Transverse colon (tissue), 4 donors: ENCODE results near the gene G6PC3. TPM values are rescaled to one million over a fixed set of nuclear protein-coding genes. Genes with fewer than 3 reads are reported as not detected.
"Not testable (repeated sequence)": the region's sequence is repeated elsewhere in the genome, so short reads cannot be mapped to it uniquely, and the experiment has no call there.

ENCODE experiments used
- DNase-seq: peaks from one replicate; pipeline ENCODE4 v3.0.0-alpha.2; 2019
- H3K27ac ChIP-seq, 4 donors: fragments of 200-600 bp; sonication (generic); 2 replicates each; pipeline ENCODE4 v1.5.1; 2016 to 2018; ENCODE audit warnings: inconsistent platforms in 4 of 4
- H3K27me3 ChIP-seq: fragments of 200-600 bp; sonication (generic); 2 replicates; pipeline ENCODE4 v1.5.1; 2017; ENCODE audit warnings: inconsistent platforms
- H3K36me3 ChIP-seq, 4 donors: fragments of 200-600 bp; sonication (generic); 2 replicates each; pipeline ENCODE4 v1.5.1; 2017 to 2019; ENCODE audit warnings: inconsistent platforms in 4 of 4
- H3K4me1 ChIP-seq, 4 donors: fragments of 200-600 bp; sonication (generic); 2 replicates each; pipeline ENCODE4 v1.5.1; 2017 to 2020; ENCODE audit warnings: inconsistent platforms in 4 of 4
- H3K4me3 ChIP-seq, 4 donors: fragments of 200-600 bp; sonication (generic); 1 replicate in 1 of 4; 2 replicates in 3 of 4; pipeline versions ENCODE4 v1.5.1 to v1.6.1; 2017 to 2019; ENCODE audit warnings: inconsistent platforms in 4 of 4
- H3K9me3 ChIP-seq, 2 donors: fragments of 200-600 bp; sonication (generic); 2 replicates each; pipeline ENCODE4 v1.5.1; 2017 to 2019; ENCODE audit warnings: inconsistent platforms in 2 of 2
- EP300 ChIP-seq: sonication (generic); formaldehyde crosslinking; IDR thresholded peaks from one replicate; pipeline ENCODE4 v1.6.1; 2017; ENCODE audit warnings: antibody characterized with exemption, low read depth
- POLR2A ChIP-seq: fragments of 450-650 bp; IDR thresholded peaks from one replicate; pipeline ENCODE4 v1.6.1; 2016; ENCODE audit warnings: antibody characterized with exemption, mild to moderate bottlenecking, moderate library complexity
- POLR2AphosphoS5 ChIP-seq, 3 donors: sonication (generic); formaldehyde crosslinking; IDR thresholded peaks; one replicate each; pipeline ENCODE4 v1.6.1; 2016; ENCODE audit warnings: antibody characterized with exemption in 3 of 3
- WGBS, 2 donors: methylation state at CpG; one replicate each; pipeline ENCODE4 v1.1.5; 2018; ENCODE audit warnings: low coverage in 1 of 2; 5-methylcytosine and 5-hydroxymethylcytosine counted together
- in situ Hi-C, 4 donors: fragments of 200-750 bp; cut with MboI; loops; one replicate each; pipeline versions ENCODE4 v1.15.0 to v1.15.1; 2017; ENCODE audit warnings: low sequenced_read_pairs in 3 of 4, low pct_ligation_motif_present in 1 of 4, low pct_unique_long_range_greater_than_20kb in 1 of 4
- intact Hi-C: fragments of 100-400 bp; cut with DNase I; formaldehyde crosslinking; loops from one replicate; pipeline ENCODE4 v1.15.1; 2023; ENCODE audit warnings: low total_unique reads
- total RNA-seq, 4 donors: library from RNA; depleted of rRNA; stranded (reverse); fragments of >200 nt; gene quantifications; one replicate each; pipeline ENCODE4 v1.1.0, GENCODE V29; 2016
- TF ChIP-seq, protein P1 (sequence below), 5 experiments: fragments of 200-600 bp in 3 of 5; fragments of 450-650 bp in 2 of 5; sonication (generic) in 3 of 5; IDR thresholded peaks; 1 replicate in 2 of 5; 2 replicates in 3 of 5; pipeline ENCODE4 v1.5.1; 2016 to 2017; ENCODE audit warnings: antibody characterized with exemption in 5 of 5, inconsistent platforms in 3 of 5, mild to moderate bottlenecking in 2 of 5, moderate library complexity in 1 of 5

Gene G6PC3
- total RNA-seq, 4 donors from 2014 or later, result 5.2 to 35.6 (median 18.5) TPM

DNA sequence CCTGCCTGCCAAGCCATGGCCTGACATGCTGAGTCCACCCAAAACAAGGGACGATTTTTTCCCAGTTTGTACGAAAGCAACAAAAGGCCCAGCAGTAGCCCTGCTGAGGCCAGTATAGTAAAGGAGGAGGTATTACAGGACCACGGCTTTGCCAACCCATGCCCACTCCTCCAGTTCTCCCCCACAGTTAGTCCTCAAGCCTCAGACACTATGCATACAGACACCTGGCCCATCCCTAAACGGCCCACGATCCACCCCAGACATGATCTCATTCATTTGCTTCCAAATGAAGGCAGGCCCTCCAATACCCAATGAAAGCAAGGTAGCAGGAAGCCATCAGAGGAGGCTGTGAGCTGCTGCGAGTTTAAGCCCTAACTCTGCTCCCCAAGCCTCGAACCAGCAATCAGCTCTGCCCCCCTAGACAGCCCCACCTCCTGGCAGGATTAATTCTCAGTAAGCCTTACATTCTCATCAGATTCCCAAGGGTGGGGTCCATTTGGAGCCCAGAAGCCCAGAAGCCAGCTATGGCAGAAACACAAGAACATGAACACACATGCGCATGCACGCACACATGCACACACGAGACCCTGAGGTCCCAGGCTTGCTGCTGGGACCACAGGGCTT is 48.0 kb downstream of the G6PC3 start:
- Histone ChIP-seq H3K36me3 (no peaks in the 10 kb centered on the region), H3K27me3 (no peaks in the 10 kb centered on the region), H3K9me3 (no peaks in the 10 kb centered on the region), H3K4me1 (peaks cover 14 to 28% (median 17%) of the 10 kb centered on the region in 4 donors), H3K4me3 (no peak overlapping the region), H3K27ac (no peak overlapping the region)
- TF ChIP-seq EP300, result no peak
- intact Hi-C loops, result no loop called here
- in situ Hi-C loops, result no loop called here
- no peak for DNase-seq
- WGBS, 2 donors, result 18 to 65% methylated on average over 2 to 10 of the region's 10 CpGs

DNA sequence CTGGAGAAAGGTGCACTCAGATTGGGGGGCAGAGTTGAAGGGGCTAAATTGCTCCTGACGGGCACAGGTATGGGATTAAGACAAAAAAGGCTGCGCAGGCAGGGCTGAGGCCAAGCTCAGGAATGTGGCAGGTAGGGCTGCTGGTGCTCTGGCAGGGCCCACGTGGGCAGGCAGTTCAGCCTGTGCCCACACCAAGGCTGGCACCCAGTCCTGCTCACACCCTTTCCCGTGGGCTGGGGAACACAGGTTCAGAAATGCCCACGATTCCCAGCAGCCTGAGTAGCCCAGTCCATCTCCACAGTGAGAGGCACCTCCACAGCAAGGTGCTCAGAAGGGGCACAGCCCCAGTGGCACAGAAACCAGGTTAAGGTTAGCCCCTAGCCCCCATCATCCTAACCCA is 48.5 kb downstream of the G6PC3 start:
- H3K4me1 ChIP-seq, result peaks cover 14 to 30% (median 18%) of the 10 kb centered on the region in 4 donors
- H3K9me3 ChIP-seq, result no peaks in the 10 kb centered on the region
- WGBS, 2 donors, result 80% methylated on average over 5 of the region's 5 CpGs; no CpG with 5 or more reads in 1 of the 2 donors
- TF ChIP-seq POLR2AphosphoS5 (IDR thresholded peaks at IDR 0.05) (no peak), POLR2A (no peak), EP300 (no peak)
- TF ChIP-seq, protein P1, sequence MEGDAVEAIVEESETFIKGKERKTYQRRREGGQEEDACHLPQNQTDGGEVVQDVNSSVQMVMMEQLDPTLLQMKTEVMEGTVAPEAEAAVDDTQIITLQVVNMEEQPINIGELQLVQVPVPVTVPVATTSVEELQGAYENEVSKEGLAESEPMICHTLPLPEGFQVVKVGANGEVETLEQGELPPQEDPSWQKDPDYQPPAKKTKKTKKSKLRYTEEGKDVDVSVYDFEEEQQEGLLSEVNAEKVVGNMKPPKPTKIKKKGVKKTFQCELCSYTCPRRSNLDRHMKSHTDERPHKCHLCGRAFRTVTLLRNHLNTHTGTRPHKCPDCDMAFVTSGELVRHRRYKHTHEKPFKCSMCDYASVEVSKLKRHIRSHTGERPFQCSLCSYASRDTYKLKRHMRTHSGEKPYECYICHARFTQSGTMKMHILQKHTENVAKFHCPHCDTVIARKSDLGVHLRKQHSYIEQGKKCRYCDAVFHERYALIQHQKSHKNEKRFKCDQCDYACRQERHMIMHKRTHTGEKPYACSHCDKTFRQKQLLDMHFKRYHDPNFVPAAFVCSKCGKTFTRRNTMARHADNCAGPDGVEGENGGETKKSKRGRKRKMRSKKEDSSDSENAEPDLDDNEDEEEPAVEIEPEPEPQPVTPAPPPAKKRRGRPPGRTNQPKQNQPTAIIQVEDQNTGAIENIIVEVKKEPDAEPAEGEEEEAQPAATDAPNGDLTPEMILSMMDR (IDR thresholded peaks at IDR 0.05), result no peak
- DNase-seq, result no peak
- H3K27me3 ChIP-seq, result no peaks in the 10 kb centered on the region
- H3K4me3 ChIP-seq, result no peak overlapping the region
- no peaks in the 10 kb centered on the region for H3K36me3 ChIP-seq
- intact Hi-C loops (no loop called here), in situ Hi-C loops (no loop called here)
- no peak overlapping the region for H3K27ac ChIP-seq

DNA sequence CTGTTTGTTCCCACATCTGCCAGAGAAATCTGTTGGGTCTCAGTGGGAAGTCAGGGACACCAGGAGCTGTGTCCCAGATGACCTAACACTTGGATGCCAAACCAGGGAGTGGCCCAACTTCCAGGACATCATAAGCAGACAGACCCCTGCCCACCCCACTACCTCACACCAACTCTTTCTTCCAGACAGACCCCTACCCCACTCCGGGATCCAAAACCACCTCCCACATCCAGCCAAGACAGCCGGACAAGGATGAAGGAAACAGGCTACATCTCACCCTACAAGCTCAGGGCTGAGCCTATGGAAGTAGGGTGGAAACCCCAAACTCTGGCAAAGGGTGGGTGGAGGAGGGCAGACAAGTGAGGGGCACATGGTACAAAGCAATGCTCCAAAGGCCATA is 49.3 kb downstream of the G6PC3 start:
- intact Hi-C loops (no loop called here), in situ Hi-C loops (no loop called here)
- WGBS, 2 donors, result 86 to 100% methylated on average over 1 to 2 of the region's 2 CpGs
- no peak overlapping the region for H3K4me3 ChIP-seq
- peaks cover 14 to 37% (median 25%) of the 10 kb centered on the region in 4 donors for H3K4me1 ChIP-seq
- no peak for DNase-seq
- H3K27ac ChIP-seq, result no peak overlapping the region
- H3K27me3 ChIP-seq, result no peaks in the 10 kb centered on the region
- H3K9me3 ChIP-seq, result no peaks in the 10 kb centered on the region
- H3K36me3 ChIP-seq, result no peaks in the 10 kb centered on the region
- no peak for TF ChIP-seq EP300
- no peak for TF ChIP-seq POLR2AphosphoS5 (IDR thresholded peaks at IDR 0.05)
- no peak for TF ChIP-seq POLR2A
- TF ChIP-seq, protein P1 (IDR thresholded peaks at IDR 0.05), result no peak

DNA sequence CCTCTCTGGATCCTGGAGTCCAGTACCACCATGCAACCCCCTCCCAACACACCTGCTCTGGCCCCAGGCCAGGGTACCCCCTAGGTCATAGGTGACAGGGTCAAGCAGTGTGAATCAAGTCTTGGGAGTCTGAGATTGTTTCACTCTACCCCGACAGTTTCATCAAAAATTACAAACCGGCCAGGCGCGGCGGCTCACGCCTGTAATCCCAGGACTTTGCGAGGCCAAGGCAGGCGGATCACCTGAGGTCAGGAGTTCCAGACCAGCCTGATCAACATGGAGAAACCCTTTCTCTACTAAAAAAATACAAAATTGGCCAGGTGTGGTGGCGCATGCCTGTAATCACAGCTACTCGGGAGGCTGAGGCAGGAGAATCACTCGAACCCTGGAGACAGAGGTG is 49.7 kb downstream of the G6PC3 start:
- H3K36me3 ChIP-seq, intact Hi-C loops, H3K4me3 ChIP-seq, H3K27me3 ChIP-seq, in situ Hi-C loops, H3K9me3 ChIP-seq, H3K27ac ChIP-seq, DNase-seq: not testable (repeated sequence)
- H3K4me1 ChIP-seq, result peaks cover 14 to 37% (median 25%) of the 10 kb centered on the region in 4 donors
- WGBS, 2 donors, result 94% methylated on average over 11 of the region's 11 CpGs; no CpG with 5 or more reads in 1 of the 2 donors

DNA sequence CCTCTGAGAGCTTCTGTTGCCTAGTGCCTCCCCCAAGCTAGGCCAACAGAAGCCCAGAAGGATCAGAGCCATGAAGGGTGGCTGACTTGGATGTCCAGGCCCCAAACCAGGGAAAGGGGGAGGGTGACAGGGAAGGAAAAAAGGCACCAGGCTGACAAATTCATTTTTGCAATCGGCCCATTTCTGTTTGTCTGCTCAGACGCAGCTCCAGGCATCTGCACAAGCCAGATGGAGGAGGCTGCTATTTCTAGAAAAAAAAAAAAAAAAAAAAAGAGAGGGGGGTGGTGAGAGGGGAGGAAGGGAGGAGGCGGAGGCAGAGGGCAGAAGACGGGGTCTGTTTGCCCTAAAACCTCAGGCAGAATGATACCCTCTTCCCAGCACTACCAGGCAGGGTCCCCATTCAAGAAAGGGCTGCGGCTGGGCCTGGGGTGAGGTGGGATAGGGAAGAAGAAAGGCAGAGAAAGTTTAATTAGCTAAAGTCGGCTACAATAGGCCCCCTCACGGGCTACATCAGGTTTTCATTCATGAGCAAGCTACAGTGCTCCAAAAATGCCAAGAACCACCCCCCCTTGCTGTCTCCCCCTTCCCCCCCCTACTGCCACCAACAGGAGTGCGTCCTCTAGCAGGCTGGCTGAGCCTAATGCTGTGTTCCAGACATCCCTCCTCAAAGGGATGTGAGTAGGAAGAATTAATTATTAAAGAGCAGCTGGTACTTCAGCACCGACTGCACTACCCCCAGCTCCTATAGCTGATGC is 50.5 kb downstream of the G6PC3 start:
- peaks cover 14 to 31% (median 25%) of the 10 kb centered on the region in 4 donors for H3K4me1 ChIP-seq
- WGBS, 2 donors, result 58 to 72% methylated on average over 5 to 9 of the region's 9 CpGs
- intact Hi-C loops, result no loop called here
- DNase-seq, result no peak
- in situ Hi-C loops, result no loop called here
- no peaks in the 10 kb centered on the region for H3K9me3 ChIP-seq
- no peaks in the 10 kb centered on the region for H3K36me3 ChIP-seq
- H3K27ac ChIP-seq, result peak overlapping the region in 3 of 4 donors; percentile 41 to 97 (median 92)
- TF ChIP-seq POLR2A, result no peak
- TF ChIP-seq, protein P1 (IDR thresholded peaks at IDR 0.05), result no peak
- no peak for TF ChIP-seq POLR2AphosphoS5 (IDR thresholded peaks at IDR 0.05)
- no peak for TF ChIP-seq EP300
- no peaks in the 10 kb centered on the region for H3K27me3 ChIP-seq
- H3K4me3 ChIP-seq, result no peak overlapping the region
